AG10803 (cell line): ENCODE data around the gene TTC28.
"Not testable (repeated sequence)": the region's sequence is repeated elsewhere in the genome, so short reads cannot be mapped to it uniquely, and the experiment has no call there.

Experiments used
- DNase-seq: peaks from one replicate; pipeline ENCODE4 v3.0.0; 2010; ENCODE audit warnings: low read depth
- H3K4me3 ChIP-seq: 2 replicates; pipeline ENCODE4 v1.5.1; 2011; ENCODE audit warnings: mild to moderate bottlenecking, low read length, control low read depth
- TF ChIP-seq, protein P1 (sequence below): conservative IDR thresholded peaks from 2 replicates; pipeline ENCODE4 v1.5.1; 2011; ENCODE audit warnings: mild to moderate bottlenecking, low read length, control low read depth, inconsistent platforms

The TTC28 gene

DNA sequence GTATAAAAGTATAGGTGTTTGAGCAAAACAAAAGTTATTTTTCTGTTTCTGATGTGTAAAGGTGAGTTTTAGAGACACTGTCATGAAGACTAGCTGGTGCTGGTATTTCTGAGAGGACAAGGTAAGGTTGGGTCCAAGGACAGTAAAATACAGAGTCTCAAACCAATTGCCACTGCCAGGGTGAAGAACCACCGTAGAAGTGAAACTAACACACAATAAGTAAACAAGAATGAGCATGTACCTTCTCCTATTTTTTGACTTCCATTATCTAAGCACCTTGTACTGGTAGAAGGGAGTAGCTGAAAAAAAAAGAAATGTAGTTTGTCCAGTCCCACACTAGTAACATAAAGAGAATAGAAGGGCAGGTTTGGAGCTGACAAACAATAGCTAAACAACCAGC, 117.3 kb downstream of the TTC28 start:
- no peak for DNase-seq
- no peak overlapping the region for H3K4me3 ChIP-seq
- TF ChIP-seq, protein P1, sequence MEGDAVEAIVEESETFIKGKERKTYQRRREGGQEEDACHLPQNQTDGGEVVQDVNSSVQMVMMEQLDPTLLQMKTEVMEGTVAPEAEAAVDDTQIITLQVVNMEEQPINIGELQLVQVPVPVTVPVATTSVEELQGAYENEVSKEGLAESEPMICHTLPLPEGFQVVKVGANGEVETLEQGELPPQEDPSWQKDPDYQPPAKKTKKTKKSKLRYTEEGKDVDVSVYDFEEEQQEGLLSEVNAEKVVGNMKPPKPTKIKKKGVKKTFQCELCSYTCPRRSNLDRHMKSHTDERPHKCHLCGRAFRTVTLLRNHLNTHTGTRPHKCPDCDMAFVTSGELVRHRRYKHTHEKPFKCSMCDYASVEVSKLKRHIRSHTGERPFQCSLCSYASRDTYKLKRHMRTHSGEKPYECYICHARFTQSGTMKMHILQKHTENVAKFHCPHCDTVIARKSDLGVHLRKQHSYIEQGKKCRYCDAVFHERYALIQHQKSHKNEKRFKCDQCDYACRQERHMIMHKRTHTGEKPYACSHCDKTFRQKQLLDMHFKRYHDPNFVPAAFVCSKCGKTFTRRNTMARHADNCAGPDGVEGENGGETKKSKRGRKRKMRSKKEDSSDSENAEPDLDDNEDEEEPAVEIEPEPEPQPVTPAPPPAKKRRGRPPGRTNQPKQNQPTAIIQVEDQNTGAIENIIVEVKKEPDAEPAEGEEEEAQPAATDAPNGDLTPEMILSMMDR, result no peak

DNA sequence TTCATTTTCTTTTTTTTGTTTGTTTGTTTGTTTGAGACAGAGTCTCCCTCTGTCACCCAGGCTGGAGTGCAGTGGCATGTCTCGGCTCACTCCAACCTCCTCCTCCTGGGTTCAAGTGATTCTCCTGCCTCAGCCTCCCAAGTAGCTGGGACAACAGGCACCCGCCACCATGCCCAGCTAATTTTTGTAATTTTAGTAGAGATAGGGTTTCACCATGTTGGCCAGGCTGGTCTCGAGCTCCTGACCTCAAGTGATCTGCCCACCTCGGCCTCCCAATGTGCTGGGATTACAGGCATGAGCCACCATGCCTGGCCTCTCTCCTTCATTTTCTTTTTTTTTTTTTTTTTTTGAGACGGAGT, 118.9 kb downstream of the TTC28 start:
- H3K4me3 ChIP-seq, DNase-seq: not testable (repeated sequence)

DNA sequence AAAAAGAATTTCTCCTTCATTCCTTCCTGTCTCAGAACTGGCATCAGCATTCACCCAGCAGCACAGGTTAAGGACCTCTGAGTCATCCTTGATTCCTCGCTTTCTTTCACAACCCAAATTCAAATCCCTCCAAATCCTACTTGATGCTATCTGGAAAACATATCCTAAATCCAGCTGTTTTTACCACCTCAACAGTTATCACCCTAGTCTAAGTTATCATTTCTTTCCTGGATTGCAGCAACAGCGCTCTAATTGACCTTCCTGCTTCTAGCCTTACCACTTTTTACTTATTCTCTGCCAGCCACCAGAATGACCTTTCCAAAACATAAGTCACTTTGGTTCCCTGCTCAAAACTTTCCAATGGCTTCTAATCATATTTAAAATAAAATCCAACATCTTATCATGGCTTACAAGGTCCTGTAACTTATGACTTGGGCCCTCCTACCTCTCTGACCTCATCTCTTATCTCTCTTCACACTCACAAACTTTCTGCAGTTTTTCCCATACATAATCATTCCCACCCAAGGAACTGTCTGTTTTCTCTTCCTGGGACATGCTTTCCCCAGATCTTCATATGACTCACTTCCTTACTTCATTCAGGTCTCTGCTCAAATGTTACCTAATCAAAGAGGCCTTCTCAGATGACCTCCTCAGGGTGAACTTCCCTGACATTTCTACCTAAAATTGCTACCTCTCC, 119.4 kb downstream of the TTC28 start:
- peak; percentile 64 for DNase-seq
- no peak overlapping the region for H3K4me3 ChIP-seq
- TF ChIP-seq, protein P1, result no peak

DNA sequence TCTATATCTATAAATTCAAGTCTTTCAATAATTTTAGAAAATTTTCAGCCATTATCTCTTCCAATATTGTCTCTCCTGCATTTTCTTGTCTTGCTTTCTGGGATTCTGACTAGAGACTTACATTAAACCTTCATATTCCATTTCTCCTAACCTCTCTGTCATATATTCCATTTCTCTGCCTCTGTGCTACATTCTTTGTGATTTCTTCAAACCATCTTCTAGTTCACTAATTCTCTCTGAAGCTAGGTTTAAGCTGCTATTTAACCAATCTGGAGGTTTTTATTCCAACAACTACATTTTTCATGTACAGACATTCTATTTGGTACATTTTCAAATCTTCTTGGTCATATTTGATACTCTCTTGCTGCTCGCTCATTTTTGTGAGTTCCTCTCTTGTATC, 122.5 kb downstream of the TTC28 start:
- H3K4me3 ChIP-seq, result no peak overlapping the region
- TF ChIP-seq, protein P1, result no peak
- DNase-seq, result no peak

DNA sequence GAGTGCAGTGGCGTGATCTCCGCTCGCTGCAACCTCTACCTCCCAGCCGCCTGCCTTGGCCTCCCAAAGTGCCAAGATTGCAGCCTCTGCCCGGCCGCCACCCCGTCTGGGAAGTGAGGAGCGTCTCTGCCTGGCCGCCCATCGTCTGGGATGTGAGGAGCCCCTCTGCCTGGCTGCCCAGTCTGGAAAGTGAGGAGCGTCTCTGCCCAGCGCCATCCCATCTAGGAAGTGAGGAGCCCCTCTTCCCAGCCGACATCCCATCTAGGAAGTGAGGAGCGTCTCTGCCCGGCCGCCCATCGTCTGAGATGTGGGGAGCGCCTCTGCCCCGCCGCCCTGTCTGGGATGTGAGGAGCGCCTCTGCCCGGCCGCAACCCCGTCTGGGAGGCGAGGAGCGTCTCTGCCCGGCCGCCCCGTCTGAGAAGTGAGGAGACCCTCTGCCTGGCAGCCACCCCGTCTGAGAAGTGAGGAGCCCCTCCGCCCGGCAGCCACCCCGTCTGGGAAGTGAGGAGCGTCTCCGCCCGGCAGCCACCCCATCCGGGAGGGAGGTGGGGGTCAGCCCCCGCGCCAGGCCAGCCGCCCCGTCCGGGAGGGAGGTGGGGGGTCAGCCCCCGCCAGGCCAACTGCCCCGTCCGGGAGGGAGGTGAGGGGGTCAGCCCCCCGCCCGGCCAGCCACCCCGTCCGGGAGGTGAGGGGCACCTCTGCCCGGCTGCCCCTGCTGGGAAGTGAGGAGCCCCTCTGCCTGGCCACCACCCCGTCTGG, 126.4 kb downstream of the TTC28 start:
- not testable (repeated sequence) for H3K4me3 ChIP-seq, DNase-seq

DNA sequence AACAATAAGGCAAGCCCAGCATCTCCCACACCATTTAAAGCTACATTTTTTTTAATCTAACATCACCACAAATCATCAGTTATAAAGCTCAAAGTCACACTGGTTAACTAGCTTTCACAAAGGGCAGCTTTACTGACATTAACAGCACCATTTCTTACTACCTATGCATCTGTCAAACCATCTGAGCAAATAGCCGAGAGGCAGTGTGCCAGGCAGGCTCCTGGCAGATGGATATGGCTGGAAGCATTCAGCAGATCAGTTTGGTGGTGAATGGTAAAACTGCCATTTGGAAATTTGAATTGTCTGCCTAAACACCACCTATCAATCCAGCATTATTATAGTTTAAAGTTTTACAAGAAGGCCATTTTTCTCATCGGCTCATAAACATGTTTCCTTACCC, 131.2 kb downstream of the TTC28 start:
- DNase-seq, result no peak
- H3K4me3 ChIP-seq, result no peak overlapping the region
- TF ChIP-seq, protein P1, result no peak

DNA sequence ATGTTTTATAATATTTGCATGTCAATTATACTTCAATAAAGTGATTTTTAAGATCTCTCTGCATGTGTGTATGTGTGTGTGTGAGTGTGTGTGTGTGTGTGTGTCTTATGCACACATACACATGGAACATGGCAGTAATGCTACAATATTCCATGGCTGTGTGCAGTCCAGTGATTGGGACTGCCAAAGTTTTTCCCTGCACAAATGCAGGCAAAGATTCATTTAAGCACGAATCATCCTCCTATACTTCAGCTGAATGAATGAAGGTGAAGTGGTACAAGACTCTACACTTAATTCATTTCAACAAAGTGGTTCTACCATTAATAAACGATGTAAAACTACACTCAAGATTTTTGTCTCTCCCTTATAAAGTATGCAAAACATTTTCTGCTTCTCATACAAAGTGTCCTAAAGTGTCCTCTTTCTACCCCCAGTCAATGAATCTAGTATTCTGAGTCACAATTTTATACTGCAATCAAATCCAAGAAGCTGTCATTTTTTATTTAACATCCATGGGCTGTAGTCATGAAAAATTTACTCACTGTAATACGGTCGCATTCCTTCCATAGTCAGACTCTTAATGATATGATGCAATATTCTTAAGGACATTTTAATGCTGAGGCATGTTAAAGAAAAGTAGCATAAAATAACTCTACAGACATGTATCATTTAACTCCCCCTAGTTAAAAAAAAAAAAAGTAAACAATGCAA, 132.4 kb downstream of the TTC28 start:
- peak; percentile 92 for DNase-seq
- no peak overlapping the region for H3K4me3 ChIP-seq
- TF ChIP-seq, protein P1, result no peak

DNA sequence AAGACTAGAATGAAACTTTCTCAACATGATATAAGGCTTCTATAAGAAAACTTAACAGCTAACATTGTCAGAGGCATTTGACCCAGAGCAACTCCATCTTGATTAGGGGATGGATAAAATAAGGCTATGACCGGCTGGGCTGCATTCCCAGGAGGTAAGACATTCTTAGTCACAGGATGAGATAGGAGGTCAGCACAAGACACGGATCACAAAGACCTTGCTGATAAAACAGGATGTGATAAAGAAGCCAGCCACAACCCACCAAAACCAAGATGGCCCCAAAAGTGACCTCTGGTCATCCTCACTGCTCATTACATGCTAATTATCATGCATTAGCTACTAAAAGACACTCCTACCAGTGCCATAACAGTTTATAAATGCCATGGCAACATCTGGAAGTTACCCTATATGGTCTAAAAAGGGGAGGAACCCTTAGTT, 135.2 kb downstream of the TTC28 start:
- DNase-seq, result no peak
- TF ChIP-seq, protein P1, result no peak

More for the DNA sequence above, 135.2 kb downstream of the TTC28 start:
- H3K4me3 ChIP-seq, result no peak overlapping the region
